Peyer's patch (tissue), 4 donors: Measurements from ENCODE around the gene TRUB1. TPM values are rescaled to one million over a fixed set of nuclear protein-coding genes. Genes with fewer than 3 reads are reported as not detected.
"Not testable (repeated sequence)": the region's sequence is repeated elsewhere in the genome, so short reads cannot be mapped to it uniquely, and the experiment has no call there.

ENCODE experiments used
- DNase-seq, 3 donors: peaks; one replicate each; pipeline ENCODE4 v3.0.0-alpha.2; 2017 to 2019
- H3K27ac ChIP-seq, 4 donors: fragments of 200-600 bp; sonication (generic); one replicate each; pipeline ENCODE4 v1.5.1; 2016 to 2019
- H3K27me3 ChIP-seq, 2 donors: fragments of 200-600 bp; sonication (generic); one replicate each; pipeline ENCODE4 v1.5.1; 2019
- H3K36me3 ChIP-seq, 3 donors: fragments of 200-600 bp; sonication (generic); one replicate each; pipeline ENCODE4 v1.5.1; 2016 to 2019
- H3K4me1 ChIP-seq, 4 donors: fragments of 200-600 bp; sonication (generic); one replicate each; pipeline ENCODE4 v1.5.1; 2016 to 2019
- H3K4me3 ChIP-seq, 4 donors: fragments of 200-600 bp; sonication (generic); 1 replicate in 3 of 4; 2 replicates in 1 of 4; pipeline ENCODE4 v1.5.1; 2016 to 2019; ENCODE audit warnings: mild to moderate bottlenecking in 1 of 4
- H3K9me3 ChIP-seq, 4 donors: fragments of 200-600 bp; sonication (generic); one replicate each; pipeline ENCODE4 v1.5.1; 2016 to 2019; ENCODE audit warnings: mild to moderate bottlenecking in 1 of 4
- CTCF ChIP-seq, 6 experiments: fragments of 450-650 bp in 4 of 6; fragments of 200-600 bp in 2 of 6; sonication (generic) in 1 of 6; IDR thresholded peaks; one replicate each; pipeline ENCODE4 v1.5.1; 2017 to 2019; ENCODE audit warnings: antibody characterized with exemption in 6 of 6, mild to moderate bottlenecking in 3 of 6, moderate library complexity in 1 of 6
- POLR2A ChIP-seq, 2 donors: fragments of 450-650 bp; IDR thresholded peaks; one replicate each; pipeline ENCODE4 v1.5.1; 2017; ENCODE audit warnings: antibody characterized with exemption in 2 of 2, mild to moderate bottlenecking in 2 of 2, moderate library complexity in 2 of 2
- total RNA-seq, 4 donors: library from RNA; depleted of rRNA; stranded (reverse); fragments of >200 nt; gene quantifications; one replicate each; pipeline ENCODE4 v1.1.0, GENCODE V29; 2016

The TRUB1 gene
- 10 to 100 TPM in 3 of 4 donors, 1 to 10 TPM in 1; 9.9 to 19.3 (median 14.0) TPM for total RNA-seq

GRCh38 chr10:114937962-114938855 lies at the start of gene TRUB1:
Gene TRUB1, plus strand, starts transcription at chr10:114938195. Its CDS starts 59 bp downstream, at chr10:114938254.
- peak within 1 kb of the TSS; percentile 72 to 81 (median 77) for H3K27ac ChIP-seq
- DNase-seq = peak; percentile 88 to 98 (median 96)
- TF ChIP-seq CTCF (IDR thresholded peaks at IDR 0.05) = no peak
- TF ChIP-seq POLR2A (IDR thresholded peaks at IDR 0.05) = peak in 1 of 2 donors; percentile 56

DNA sequence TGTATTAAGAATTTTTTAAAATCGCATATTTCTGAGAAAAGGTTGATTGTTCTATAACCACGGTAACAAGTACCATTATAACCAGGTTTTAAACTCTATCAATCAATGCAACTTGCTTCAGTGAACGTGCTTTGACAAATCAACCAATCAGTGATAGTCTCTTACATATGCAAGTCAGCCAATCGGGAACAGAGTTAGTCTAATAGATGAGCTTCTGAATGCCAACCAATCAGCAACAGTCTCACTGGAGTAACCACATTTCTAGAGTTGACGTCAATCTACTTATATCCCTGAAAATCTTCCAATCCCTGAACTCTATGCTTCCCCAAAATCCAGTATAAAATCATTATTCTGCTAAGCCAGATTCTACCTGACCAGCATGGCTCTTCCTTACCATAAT lies 44.7 kb upstream of the TRUB1 start:
- Histone ChIP-seq H3K4me3 (no peak overlapping the region), H3K27me3 (no peaks in the 10 kb centered on the region), H3K4me1 (no peaks in the 10 kb centered on the region), H3K9me3 (no peaks in the 10 kb centered on the region), H3K27ac (no peak overlapping the region), H3K36me3 (no peaks in the 10 kb centered on the region)
- DNase-seq = no peak
- TF ChIP-seq CTCF (IDR thresholded peaks at IDR 0.05) (no peak), POLR2A (IDR thresholded peaks at IDR 0.05) (no peak)

More at GRCh38 chr10:114937962-114938855, at the start of gene TRUB1:
- Histone ChIP-seq H3K4me3 (peak within 1 kb of the TSS; percentile 73 to 91 (median 78)), H3K36me3 (peaks cover 0 to 21% (median 0%) of the 10 kb centered on the region in 3 donors), H3K9me3 (no peaks in the 10 kb centered on the region), H3K27me3 (no peaks in the 10 kb centered on the region), H3K4me1 (peaks cover 0 to 10% (median 0%) of the 10 kb centered on the region in 4 donors)

- Histone ChIP-seq H3K27me3 (no peaks in the 10 kb centered on the region), H3K27ac (no peak overlapping the region), H3K36me3 (no peaks in the 10 kb centered on the region), H3K4me1 (no peaks in the 10 kb centered on the region), H3K9me3 (no peaks in the 10 kb centered on the region), H3K4me3 (no peak overlapping the region)
- TF ChIP-seq POLR2A (IDR thresholded peaks at IDR 0.05) (no peak), CTCF (IDR thresholded peaks at IDR 0.05) (no peak)
- no peak for DNase-seq
These were observed 43.1 kb upstream of the TRUB1 start for GRCh38 chr10:114894911-114895310.

DNA sequence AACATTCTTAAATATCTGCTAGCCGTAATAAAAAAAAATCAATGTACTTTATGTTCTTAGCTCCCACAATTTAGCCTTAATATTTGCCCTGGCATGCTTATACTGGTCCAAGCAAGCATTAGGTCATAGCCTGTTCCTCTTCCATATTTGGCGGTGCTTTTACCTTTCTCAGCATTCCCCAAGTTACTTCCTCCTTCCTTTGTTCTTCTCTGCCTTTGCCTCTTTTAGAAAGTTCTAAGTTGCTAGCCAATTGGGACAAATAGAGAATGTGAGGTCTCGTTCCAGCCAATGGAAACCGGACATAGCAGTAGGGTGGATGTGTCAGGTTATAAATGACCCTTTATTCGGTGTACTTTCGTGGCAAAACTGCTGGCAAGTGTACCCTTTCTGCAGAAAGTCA lies 41.0 kb upstream of the TRUB1 start:
- not testable (repeated sequence) for H3K4me1 ChIP-seq, H3K36me3 ChIP-seq, H3K4me3 ChIP-seq, H3K27me3 ChIP-seq, DNase-seq, H3K9me3 ChIP-seq, H3K27ac ChIP-seq

DNA sequence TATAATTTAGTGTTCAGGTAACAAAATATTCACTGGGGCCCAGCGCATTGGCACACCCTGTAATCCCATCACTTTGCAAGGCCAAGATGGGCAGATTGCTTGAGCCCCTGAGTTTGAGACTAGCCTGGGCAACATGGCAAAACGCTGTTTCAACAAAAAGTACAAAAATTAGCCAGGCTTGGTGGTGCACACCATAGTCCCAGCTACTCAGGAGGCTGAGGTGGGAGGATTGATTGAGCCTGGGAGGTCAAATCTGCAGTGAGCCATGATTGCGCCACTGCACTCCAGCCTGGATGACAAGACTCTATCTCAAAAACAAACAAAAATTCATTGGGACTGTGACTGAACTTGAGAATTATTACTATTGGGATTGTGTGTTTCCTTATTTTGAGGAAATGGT lies 40.4 kb upstream of the TRUB1 start:
- no peak for TF ChIP-seq POLR2A (IDR thresholded peaks at IDR 0.05)
- no peak for TF ChIP-seq CTCF (IDR thresholded peaks at IDR 0.05)
- no peak for DNase-seq
- Histone ChIP-seq H3K27me3 (no peaks in the 10 kb centered on the region), H3K4me3 (no peak overlapping the region), H3K36me3 (no peaks in the 10 kb centered on the region), H3K4me1 (no peaks in the 10 kb centered on the region), H3K9me3 (no peaks in the 10 kb centered on the region), H3K27ac (no peak overlapping the region)

DNA sequence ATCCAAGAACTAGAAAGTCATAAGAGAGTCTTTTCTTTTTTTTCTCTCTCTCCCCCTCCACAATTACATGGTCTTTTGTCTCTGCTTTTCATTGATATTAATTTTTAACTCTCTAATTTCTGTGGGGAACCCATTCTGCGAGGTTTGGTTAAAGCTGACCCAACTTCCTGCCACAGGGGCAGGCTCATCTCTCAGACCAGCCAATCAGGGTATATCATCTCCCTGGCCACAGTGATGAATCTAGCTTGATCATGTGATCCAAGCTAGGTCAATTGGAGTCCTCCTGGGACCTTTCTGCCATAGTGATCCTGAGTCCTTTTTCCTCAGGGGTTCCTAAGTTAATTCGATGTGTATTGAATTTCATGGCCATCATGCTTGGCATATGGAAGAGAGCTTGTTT lies 38.0 kb upstream of the TRUB1 start:
- TF ChIP-seq CTCF (IDR thresholded peaks at IDR 0.05) = no peak
- no peak for TF ChIP-seq POLR2A (IDR thresholded peaks at IDR 0.05)
- Histone ChIP-seq H3K9me3 (no peaks in the 10 kb centered on the region), H3K36me3 (no peaks in the 10 kb centered on the region), H3K27ac (no peak overlapping the region), H3K27me3 (no peaks in the 10 kb centered on the region), H3K4me3 (no peak overlapping the region), H3K4me1 (no peaks in the 10 kb centered on the region)
- no peak for DNase-seq
